Thyroid gland (tissue), 4 donors: ENCODE results near the gene SMPDL3B.

ENCODE experiments used
- CTCF ChIP-seq, 6 experiments: fragments of 200-600 bp in 3 of 6; fragments of 450-650 bp in 3 of 6; sonication (generic) in 3 of 6; IDR thresholded peaks; one replicate each; pipeline ENCODE4 v1.5.1; 2016 to 2019; ENCODE audit warnings: antibody characterized with exemption in 6 of 6, mild to moderate bottlenecking in 2 of 6, inconsistent platforms in 1 of 6, moderate library complexity in 1 of 6
- POLR2A ChIP-seq, 2 donors: fragments of 450-650 bp; IDR thresholded peaks; one replicate each; pipeline ENCODE4 v1.6.1; 2017; ENCODE audit warnings: antibody characterized with exemption in 2 of 2, mild to moderate bottlenecking in 2 of 2, moderate library complexity in 1 of 2

DNA sequence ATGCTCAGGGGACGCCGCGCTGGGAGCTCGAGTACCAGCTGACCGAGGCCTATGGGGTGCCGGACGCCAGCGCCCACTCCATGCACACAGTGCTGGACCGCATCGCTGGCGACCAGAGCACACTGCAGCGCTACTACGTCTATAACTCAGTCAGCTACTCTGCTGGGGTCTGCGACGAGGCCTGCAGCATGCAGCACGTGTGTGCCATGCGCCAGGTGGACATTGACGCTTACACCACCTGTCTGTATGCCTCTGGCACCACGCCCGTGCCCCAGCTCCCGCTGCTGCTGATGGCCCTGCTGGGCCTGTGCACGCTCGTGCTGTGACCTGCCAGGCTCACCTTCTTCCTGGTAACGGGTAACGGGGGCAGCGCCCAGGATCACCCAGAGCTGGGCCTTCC, 23.7 kb downstream of the SMPDL3B start:
- TF ChIP-seq CTCF (IDR thresholded peaks at IDR 0.05): no peak
- no peak for TF ChIP-seq POLR2A (IDR thresholded peaks at IDR 0.05)
